GM06990 (cell line): ENCODE data around the gene HSD17B13.

Experiments used
- DNase-seq: peaks from one replicate; pipeline ENCODE4 v3.0.0-alpha.2; 2011; ENCODE audit not compliant: insufficient read length; ENCODE audit errors: extremely low read depth
- H3K27me3 ChIP-seq: replicated peaks from 2 replicates; pipeline ENCODE4 v1.6.0; 2011; ENCODE audit warnings: low read length; ENCODE audit not compliant: control insufficient read depth, insufficient read depth
- H3K36me3 ChIP-seq: 2 replicates; pipeline ENCODE4 v1.5.1; 2011; ENCODE audit warnings: low read length; ENCODE audit not compliant: control insufficient read depth, insufficient read depth
- H3K4me3 ChIP-seq: replicated peaks from 2 replicates; pipeline ENCODE4 v1.5.1; 2011; ENCODE audit warnings: low read depth, mild to moderate bottlenecking, control low read depth, low read length
- CTCF ChIP-seq: IDR thresholded peaks from 2 replicates; pipeline ENCODE4 v1.5.1; 2011; ENCODE audit warnings: low read length, control low read depth, mild to moderate bottlenecking, inconsistent platforms; ENCODE audit not compliant: insufficient read depth, poor library complexity, severe bottlenecking

HSD17B13 gene

GRCh38 chr4:87313756-87314155, 8.9 kb downstream of the HSD17B13 start:
- no peaks in the 10 kb centered on the region for H3K36me3 ChIP-seq
- no peaks in the 10 kb centered on the region for H3K27me3 ChIP-seq
- no peak for TF ChIP-seq CTCF
- no peak overlapping the region for H3K4me3 ChIP-seq
- DNase-seq: no peak

- no peak for DNase-seq
- TF ChIP-seq CTCF: no peak
- H3K4me3 ChIP-seq: no peak overlapping the region
- no peaks in the 10 kb centered on the region for H3K36me3 ChIP-seq
- no peaks in the 10 kb centered on the region for H3K27me3 ChIP-seq
Observed at GRCh38 chr4:87311684-87312083, 11.0 kb downstream of the HSD17B13 start.

GRCh38 chr4:87310691-87311335, 11.9 kb downstream of the HSD17B13 start:
- no peak for TF ChIP-seq CTCF
- DNase-seq: no peak
- no peak overlapping the region for H3K4me3 ChIP-seq
- H3K36me3 ChIP-seq: no peaks in the 10 kb centered on the region
- H3K27me3 ChIP-seq: no peaks in the 10 kb centered on the region

GRCh38 chr4:87309625-87310024, 13.1 kb downstream of the HSD17B13 start:
- no peak for DNase-seq
- no peak overlapping the region for H3K4me3 ChIP-seq
- TF ChIP-seq CTCF: no peak
- H3K27me3 ChIP-seq: no peaks in the 10 kb centered on the region
- H3K36me3 ChIP-seq: no peaks in the 10 kb centered on the region

GRCh38 chr4:87306056-87306455, 16.6 kb downstream of the HSD17B13 start:
- DNase-seq: peak; percentile 14
- Histone ChIP-seq H3K36me3 (no peaks in the 10 kb centered on the region), H3K27me3 (no peaks in the 10 kb centered on the region), H3K4me3 (no peak overlapping the region)
- no peak for TF ChIP-seq CTCF

GRCh38 chr4:87305562-87305961, 17.1 kb downstream of the HSD17B13 start:
- TF ChIP-seq CTCF: no peak
- no peaks in the 10 kb centered on the region for H3K36me3 ChIP-seq
- no peak for DNase-seq

More at GRCh38 chr4:87305562-87305961, 17.1 kb downstream of the HSD17B13 start:
- Histone ChIP-seq H3K4me3 (no peak overlapping the region), H3K27me3 (no peaks in the 10 kb centered on the region)
